Amniotic stem cell (primary cell): ENCODE data around the gene TSC22D4.
"Not testable (repeated sequence)": the region's sequence is repeated elsewhere in the genome, so short reads cannot be mapped to it uniquely, and the experiment has no call there.

ENCODE experiments used
- DNase-seq: peaks from one replicate; lab custom pipeline; 2025; lab: John Stamatoyannopoulos, UW

The TSC22D4 gene

GRCh38 chr7:100444311-100445278, 34.4 kb downstream of the TSC22D4 start:
- no peak for DNase-seq

- no peak for DNase-seq
Measured at GRCh38 chr7:100443096-100443840, 35.7 kb downstream of the TSC22D4 start.

- DNase-seq = no peak
Measured at GRCh38 chr7:100441641-100442535, 37.1 kb downstream of the TSC22D4 start.

GRCh38 chr7:100439244-100439643, 39.8 kb downstream of the TSC22D4 start:
- DNase-seq = not testable (repeated sequence)

GRCh38 chr7:100438731-100439130, 40.3 kb downstream of the TSC22D4 start:
- not testable (repeated sequence) for DNase-seq

- DNase-seq = no peak
Measured at GRCh38 chr7:100438172-100438571, 40.8 kb downstream of the TSC22D4 start.

GRCh38 chr7:100437150-100438100, 41.6 kb downstream of the TSC22D4 start:
- DNase-seq = no peak

GRCh38 chr7:100435401-100436304, 43.4 kb downstream of the TSC22D4 start:
- no peak for DNase-seq

- no peak for DNase-seq
Measured at GRCh38 chr7:100434297-100435144, 44.5 kb downstream of the TSC22D4 start.

GRCh38 chr7:100433592-100434296, 45.3 kb downstream of the TSC22D4 start:
- DNase-seq = no peak

- no peak for DNase-seq
Measured at GRCh38 chr7:100433276-100433591, 45.8 kb downstream of the TSC22D4 start.

GRCh38 chr7:100432621-100433275, 46.3 kb downstream of the TSC22D4 start:
- no peak for DNase-seq

GRCh38 chr7:100432053-100432452, 47.0 kb downstream of the TSC22D4 start:
- no peak for DNase-seq

GRCh38 chr7:100431286-100431735, 47.7 kb downstream of the TSC22D4 start:
- no peak for DNase-seq

GRCh38 chr7:100430493-100431285, 48.3 kb downstream of the TSC22D4 start:
- DNase-seq = no peak

- DNase-seq = peak; percentile 95
Measured at GRCh38 chr7:100429637-100430492, 49.1 kb downstream of the TSC22D4 start, which contains the start of gene MEPCE. Gene MEPCE, plus strand, starts transcription at chr7:100429831. Its CDS starts 188 bp downstream, at chr7:100430019.
